ENCODE measurements around the gene ADARB2. TPM values are rescaled to one million over a fixed set of nuclear protein-coding genes. Genes with fewer than 3 reads are reported as not detected.

The ADARB2 gene
- total and polyA plus RNA-seq, 3 experiments from 2014 or later, result not detected

GRCh38 chr10:1373287-1373686 is 364.0 kb downstream of the ADARB2 start:
- H3K4me1 ChIP-seq (ENCODE audit: insufficient read depth, low read length), result no peaks in the 10 kb centered on the region
- H3K9me3 Mint-ChIP-seq, result peaks cover 0 to 2% (median 0%) of the 10 kb centered on the region in 5 donors
- no peak overlapping the region for H3K4me3 Mint-ChIP-seq
- H3K27me3 Mint-ChIP-seq, result peaks cover 17 to 27% of the 10 kb centered on the region in 2 donors
- peak overlapping the region in 2 of 8 donors; percentile 54 to 69 for H3K27ac Mint-ChIP-seq
- no peaks in the 10 kb centered on the region for H3K4me1 Mint-ChIP-seq
- CTCF ChIA-PET, result no interaction called here
- peaks cover 3% of the 10 kb centered on the region for H3K27me3 ChIP-seq (ENCODE audit: insufficient read depth, low read length, poor library complexity, severe bottlenecking)
- POLR2A ChIA-PET, result no interaction called here
- no peaks in the 10 kb centered on the region for H3K36me3 Mint-ChIP-seq
- DNase-seq, result no peak
- H3K4me3 ChIP-seq (ENCODE audit: low read length), result no peak overlapping the region
- H3K9me3 ChIP-seq (ENCODE audit: low read length), result no peaks in the 10 kb centered on the region
- no peak overlapping the region for H3K27ac ChIP-seq (ENCODE audit: low read depth, low read length)
- no peaks in the 10 kb centered on the region for H3K36me3 ChIP-seq (ENCODE audit: insufficient read depth, low read length)

GRCh38 chr10:1372212-1372611 is 365.1 kb downstream of the ADARB2 start:
- Mint-ChIP-seq H3K4me1 (no peaks in the 10 kb centered on the region), H3K27ac (no peak overlapping the region), H3K9me3 (peaks cover 0 to 2% (median 0%) of the 10 kb centered on the region in 5 donors), H3K27me3 (peaks cover 13 to 25% of the 10 kb centered on the region in 2 donors), H3K4me3 (no peak overlapping the region), H3K36me3 (no peaks in the 10 kb centered on the region)
- no peaks in the 10 kb centered on the region for H3K9me3 ChIP-seq (ENCODE audit: low read length)
- no peak overlapping the region for H3K27ac ChIP-seq (ENCODE audit: low read depth, low read length)
- ChIA-PET POLR2A (no interaction called here), CTCF (no interaction called here)
- H3K36me3 ChIP-seq (ENCODE audit: insufficient read depth, low read length), result no peaks in the 10 kb centered on the region
- no peaks in the 10 kb centered on the region for H3K4me1 ChIP-seq (ENCODE audit: insufficient read depth, low read length)
- H3K4me3 ChIP-seq (ENCODE audit: low read length), result no peak overlapping the region
- H3K27me3 ChIP-seq (ENCODE audit: insufficient read depth, low read length, poor library complexity, severe bottlenecking), result peaks cover 3% of the 10 kb centered on the region
- DNase-seq, result no peak

- Mint-ChIP-seq H3K4me1 (no peaks in the 10 kb centered on the region), H3K4me3 (no peak overlapping the region), H3K27me3 (peaks cover 15 to 34% of the 10 kb centered on the region in 2 donors), H3K27ac (no peak overlapping the region), H3K9me3 (peaks cover 0 to 2% (median 0%) of the 10 kb centered on the region in 5 donors), H3K36me3 (no peaks in the 10 kb centered on the region)
- Histone ChIP-seq H3K27me3 (ENCODE audit: insufficient read depth, low read length, poor library complexity, severe bottlenecking) (peaks cover 3% of the 10 kb centered on the region), H3K4me1 (ENCODE audit: insufficient read depth, low read length) (no peaks in the 10 kb centered on the region), H3K4me3 (ENCODE audit: low read length) (no peak overlapping the region), H3K36me3 (ENCODE audit: insufficient read depth, low read length) (no peaks in the 10 kb centered on the region), H3K9me3 (ENCODE audit: low read length) (no peaks in the 10 kb centered on the region), H3K27ac (ENCODE audit: low read depth, low read length) (no peak overlapping the region)
- POLR2A ChIA-PET, result no interaction called here
- no peak for DNase-seq
- CTCF ChIA-PET, result no interaction called here
Observed at GRCh38 chr10:1370298-1370697, 367.0 kb downstream of the ADARB2 start.

- H3K27me3 ChIP-seq (ENCODE audit: insufficient read depth, low read length, poor library complexity, severe bottlenecking), result peaks cover 3% of the 10 kb centered on the region
- peaks cover 18 to 38% of the 10 kb centered on the region in 2 donors for H3K27me3 Mint-ChIP-seq
- H3K9me3 Mint-ChIP-seq, result peaks cover 0 to 2% (median 0%) of the 10 kb centered on the region in 5 donors
- H3K4me3 ChIP-seq (ENCODE audit: low read length), result no peak overlapping the region
- H3K9me3 ChIP-seq (ENCODE audit: low read length), result no peaks in the 10 kb centered on the region
- H3K27ac Mint-ChIP-seq, result no peak overlapping the region
- peak overlapping the region in 1 of 7 donors; percentile 74 for H3K4me3 Mint-ChIP-seq
- H3K4me1 Mint-ChIP-seq, result no peaks in the 10 kb centered on the region
- H3K4me1 ChIP-seq (ENCODE audit: insufficient read depth, low read length), result no peaks in the 10 kb centered on the region
- DNase-seq, result no peak
- no peak overlapping the region for H3K27ac ChIP-seq (ENCODE audit: low read depth, low read length)
- no peaks in the 10 kb centered on the region for H3K36me3 Mint-ChIP-seq
- H3K36me3 ChIP-seq (ENCODE audit: insufficient read depth, low read length), result no peaks in the 10 kb centered on the region
- POLR2A ChIA-PET, result no interaction called here
- CTCF ChIA-PET, result interaction anchor here (1.2 kb wide), 1 partner anchor 260 kb away, joined by 5 read pairs; no protein-coding TSS in a partner anchor
Observed at GRCh38 chr10:1369665-1370064, 367.7 kb downstream of the ADARB2 start.

GRCh38 chr10:1369197-1369596 is 368.1 kb downstream of the ADARB2 start:
- Mint-ChIP-seq H3K27ac (no peak overlapping the region), H3K36me3 (no peaks in the 10 kb centered on the region), H3K9me3 (peaks cover 0 to 2% (median 0%) of the 10 kb centered on the region in 5 donors), H3K4me1 (no peaks in the 10 kb centered on the region), H3K4me3 (no peak overlapping the region), H3K27me3 (peaks cover 18 to 42% of the 10 kb centered on the region in 2 donors)
- CTCF ChIA-PET, result interaction anchor here (0.8 to 1.2 kb wide), 2 partner anchors 9 to 259 kb away, joined by 3 to 5 read pairs; no protein-coding TSS in a partner anchor
- Histone ChIP-seq H3K27ac (ENCODE audit: low read depth, low read length) (no peak overlapping the region), H3K4me1 (ENCODE audit: insufficient read depth, low read length) (no peaks in the 10 kb centered on the region), H3K9me3 (ENCODE audit: low read length) (no peaks in the 10 kb centered on the region), H3K27me3 (ENCODE audit: insufficient read depth, low read length, poor library complexity, severe bottlenecking) (peaks cover 3% of the 10 kb centered on the region), H3K36me3 (ENCODE audit: insufficient read depth, low read length) (no peaks in the 10 kb centered on the region), H3K4me3 (ENCODE audit: low read length) (no peak overlapping the region)
- POLR2A ChIA-PET, result interaction anchor here (0.7 kb wide), 1 partner anchor 320 kb away, joined by 3 read pairs; the partner anchor contains the start of gene IDI1
- DNase-seq, result no peak

DNA sequence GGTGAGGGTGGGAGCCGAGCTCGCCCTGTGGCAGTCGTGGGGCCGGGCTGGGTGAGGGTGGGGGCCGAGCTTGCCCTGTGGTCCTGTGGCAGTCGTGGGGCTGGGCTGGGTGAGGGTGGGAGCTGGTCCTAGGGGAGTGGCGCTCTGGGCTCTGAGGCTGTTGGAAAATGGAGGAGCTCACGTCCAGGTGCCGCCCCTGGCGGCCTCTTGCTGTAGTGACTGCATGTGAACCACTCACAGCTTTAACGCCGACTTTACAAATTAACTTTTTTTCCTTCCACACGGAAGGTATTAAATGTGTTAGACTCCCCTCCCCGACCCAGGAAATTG is 368.5 kb downstream of the ADARB2 start:
- Mint-ChIP-seq H3K36me3 (no peaks in the 10 kb centered on the region), H3K27me3 (peaks cover 18 to 42% of the 10 kb centered on the region in 2 donors), H3K4me3 (no peak overlapping the region), H3K27ac (no peak overlapping the region), H3K9me3 (peaks cover 0 to under 1% (median 0%) of the 10 kb centered on the region in 5 donors), H3K4me1 (no peaks in the 10 kb centered on the region)
- ChIA-PET POLR2A (interaction anchor here (0.7 kb wide), 1 partner anchor 320 kb away, joined by 3 read pairs; the partner anchor contains the start of gene IDI1), CTCF (interaction anchor here (0.8 to 1.2 kb wide), 2 partner anchors 9 to 259 kb away, joined by 3 to 5 read pairs; no protein-coding TSS in a partner anchor)
- Histone ChIP-seq H3K27ac (ENCODE audit: low read depth, low read length) (no peak overlapping the region), H3K9me3 (ENCODE audit: low read length) (no peaks in the 10 kb centered on the region), H3K4me1 (ENCODE audit: insufficient read depth, low read length) (no peaks in the 10 kb centered on the region), H3K36me3 (ENCODE audit: insufficient read depth, low read length) (no peaks in the 10 kb centered on the region), H3K4me3 (ENCODE audit: low read length) (no peak overlapping the region), H3K27me3 (ENCODE audit: insufficient read depth, low read length, poor library complexity, severe bottlenecking) (peaks cover 3% of the 10 kb centered on the region)
- DNase-seq, result peak in 1 of 5 donors; percentile 15

GRCh38 chr10:1367938-1368841 is 369.1 kb downstream of the ADARB2 start:
- H3K27me3 Mint-ChIP-seq, result peaks cover 18 to 42% of the 10 kb centered on the region in 2 donors
- Histone ChIP-seq H3K9me3 (ENCODE audit: low read length) (no peaks in the 10 kb centered on the region), H3K4me1 (ENCODE audit: insufficient read depth, low read length) (no peaks in the 10 kb centered on the region), H3K4me3 (ENCODE audit: low read length) (no peak overlapping the region), H3K27ac (ENCODE audit: low read depth, low read length) (no peak overlapping the region), H3K36me3 (ENCODE audit: insufficient read depth, low read length) (no peaks in the 10 kb centered on the region), H3K27me3 (ENCODE audit: insufficient read depth, low read length, poor library complexity, severe bottlenecking) (peaks cover 3% of the 10 kb centered on the region)
- DNase-seq, result no peak
- H3K36me3 Mint-ChIP-seq, result no peaks in the 10 kb centered on the region
- no peak overlapping the region for H3K4me3 Mint-ChIP-seq
- no peaks in the 10 kb centered on the region for H3K9me3 Mint-ChIP-seq
- H3K27ac Mint-ChIP-seq, result no peak overlapping the region
- H3K4me1 Mint-ChIP-seq, result no peaks in the 10 kb centered on the region
- CTCF ChIA-PET, result interaction anchor here (0.8 to 1.2 kb wide), 2 partner anchors 8 to 258 kb away, joined by 3 to 5 read pairs; no protein-coding TSS in a partner anchor
- POLR2A ChIA-PET, result interaction anchor here (0.7 kb wide), 1 partner anchor 319 kb away, joined by 3 read pairs; the partner anchor contains the start of gene IDI1

DNA sequence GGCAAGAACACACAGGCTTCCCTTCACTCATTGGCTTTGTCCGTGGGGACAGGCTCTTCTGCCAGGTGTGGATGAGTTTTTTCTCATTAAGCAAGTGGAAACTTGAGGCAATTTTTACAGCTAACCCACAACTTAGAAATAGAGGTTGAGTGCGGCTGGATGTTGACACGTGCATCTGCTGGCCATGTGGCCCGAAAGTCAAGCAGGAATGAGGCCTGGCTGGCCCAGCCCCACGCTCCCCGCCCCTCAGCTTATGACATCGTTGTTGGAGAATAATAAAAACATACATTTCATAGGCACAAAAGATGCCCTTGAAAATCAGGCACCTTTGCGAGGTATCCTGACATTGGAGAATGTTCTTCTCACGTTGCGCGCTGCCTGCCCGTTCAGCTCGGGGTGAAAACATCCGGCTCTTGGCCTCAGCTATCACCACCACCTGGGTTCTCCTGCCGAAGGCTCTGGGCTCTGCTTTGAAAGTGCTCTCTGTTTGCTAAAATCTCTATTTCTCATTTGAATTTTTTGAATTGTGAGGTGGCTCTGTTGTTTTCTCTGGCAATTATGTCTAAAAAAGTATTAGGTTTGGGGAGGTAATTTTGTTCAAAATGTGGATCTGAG is 370.4 kb downstream of the ADARB2 start:
- Mint-ChIP-seq H3K4me3 (no peak overlapping the region), H3K36me3 (no peaks in the 10 kb centered on the region), H3K27me3 (peaks cover 22 to 44% of the 10 kb centered on the region in 2 donors), H3K27ac (no peak overlapping the region), H3K9me3 (no peaks in the 10 kb centered on the region), H3K4me1 (no peaks in the 10 kb centered on the region)
- H3K27me3 ChIP-seq (ENCODE audit: insufficient read depth, low read length, poor library complexity, severe bottlenecking), result peaks cover 3% of the 10 kb centered on the region
- H3K9me3 ChIP-seq (ENCODE audit: low read length), result no peaks in the 10 kb centered on the region
- no peak overlapping the region for H3K27ac ChIP-seq (ENCODE audit: low read depth, low read length)
- H3K4me3 ChIP-seq (ENCODE audit: low read length), result no peak overlapping the region
- ChIA-PET POLR2A (no interaction called here), CTCF (no interaction called here)
- no peak for DNase-seq
- no peaks in the 10 kb centered on the region for H3K36me3 ChIP-seq (ENCODE audit: insufficient read depth, low read length)
- H3K4me1 ChIP-seq (ENCODE audit: insufficient read depth, low read length), result no peaks in the 10 kb centered on the region
